ENCODE results near the gene PPARG.
"Not testable (repeated sequence)": the region's sequence is repeated elsewhere in the genome, so short reads cannot be mapped to it uniquely, and the experiment has no call there.

Gene PPARG

GRCh38 chr3:12279591-12280326 is 9.1 kb upstream of the PPARG start:
- DNase-seq: no peak

GRCh38 chr3:12280357-12280806 is 8.5 kb upstream of the PPARG start:
- DNase-seq: no peak

- no peak for DNase-seq
Measured at GRCh38 chr3:12284591-12284990, 4.3 kb upstream of the PPARG start.

DNA sequence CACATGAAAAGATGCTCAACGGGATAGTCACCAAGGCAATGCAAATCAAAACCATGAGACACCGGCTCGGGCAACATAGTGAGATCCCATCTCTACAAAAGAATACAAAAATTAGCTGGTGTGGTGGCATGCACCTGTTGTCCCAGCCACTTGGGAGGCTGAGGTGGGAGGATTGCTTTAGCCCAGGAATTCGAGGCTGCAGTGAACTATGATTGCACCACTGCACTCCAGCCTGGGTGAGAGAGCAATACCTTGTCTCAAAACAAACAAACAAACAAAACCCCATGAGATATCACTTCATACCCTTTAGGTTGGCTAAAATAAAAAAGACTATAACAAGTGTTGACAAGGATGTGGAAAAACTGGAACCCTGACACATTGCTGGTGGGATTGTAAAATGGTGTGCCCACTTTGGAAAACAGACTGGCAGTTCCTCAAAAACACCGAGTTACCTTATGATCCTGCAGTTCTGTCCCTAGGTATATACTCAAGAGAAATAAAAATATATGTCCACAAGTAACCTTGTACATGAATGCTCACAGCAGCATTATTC is 3.8 kb upstream of the PPARG start:
- DNase-seq: no peak

DNA sequence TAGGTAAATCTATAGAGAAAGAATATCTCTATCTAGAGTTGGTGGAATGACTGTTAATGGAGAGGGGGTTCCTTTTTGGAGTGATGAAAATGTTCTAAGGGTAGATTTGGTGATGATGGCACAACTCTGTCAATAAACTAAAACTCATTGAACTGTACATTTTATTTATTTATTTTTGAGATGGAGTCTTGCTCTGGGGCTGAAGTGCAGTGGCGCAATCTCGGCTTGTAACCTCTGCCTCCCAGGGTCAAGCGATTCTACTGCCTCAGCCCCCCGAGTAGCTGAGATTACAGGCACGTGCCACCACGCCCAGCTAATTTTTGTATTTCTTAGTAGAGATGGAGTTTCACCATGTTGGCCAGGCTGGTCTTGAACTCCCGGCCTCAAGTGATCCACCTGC is 3.1 kb upstream of the PPARG start:
- DNase-seq: not testable (repeated sequence)

DNA sequence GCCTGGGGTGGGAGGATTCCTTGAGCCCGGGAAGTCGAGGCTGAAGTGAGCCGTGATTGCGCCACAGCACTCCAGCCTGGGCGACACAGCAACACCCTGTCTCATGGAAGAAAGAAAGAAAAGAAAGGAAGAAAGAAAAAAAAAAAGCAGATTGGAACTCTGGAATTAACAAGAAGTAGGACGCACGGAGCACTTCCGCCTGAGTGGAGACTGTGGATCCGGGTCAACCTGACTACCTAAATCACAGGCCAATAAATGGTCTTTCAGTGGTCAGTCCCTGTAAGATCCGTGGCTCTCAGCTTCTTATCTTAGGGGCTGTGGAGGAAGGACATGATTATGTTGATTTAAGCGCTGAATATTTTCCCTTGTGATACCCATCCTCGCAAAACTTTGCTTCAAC is 2.4 kb upstream of the PPARG start:
- no peak for DNase-seq

DNA sequence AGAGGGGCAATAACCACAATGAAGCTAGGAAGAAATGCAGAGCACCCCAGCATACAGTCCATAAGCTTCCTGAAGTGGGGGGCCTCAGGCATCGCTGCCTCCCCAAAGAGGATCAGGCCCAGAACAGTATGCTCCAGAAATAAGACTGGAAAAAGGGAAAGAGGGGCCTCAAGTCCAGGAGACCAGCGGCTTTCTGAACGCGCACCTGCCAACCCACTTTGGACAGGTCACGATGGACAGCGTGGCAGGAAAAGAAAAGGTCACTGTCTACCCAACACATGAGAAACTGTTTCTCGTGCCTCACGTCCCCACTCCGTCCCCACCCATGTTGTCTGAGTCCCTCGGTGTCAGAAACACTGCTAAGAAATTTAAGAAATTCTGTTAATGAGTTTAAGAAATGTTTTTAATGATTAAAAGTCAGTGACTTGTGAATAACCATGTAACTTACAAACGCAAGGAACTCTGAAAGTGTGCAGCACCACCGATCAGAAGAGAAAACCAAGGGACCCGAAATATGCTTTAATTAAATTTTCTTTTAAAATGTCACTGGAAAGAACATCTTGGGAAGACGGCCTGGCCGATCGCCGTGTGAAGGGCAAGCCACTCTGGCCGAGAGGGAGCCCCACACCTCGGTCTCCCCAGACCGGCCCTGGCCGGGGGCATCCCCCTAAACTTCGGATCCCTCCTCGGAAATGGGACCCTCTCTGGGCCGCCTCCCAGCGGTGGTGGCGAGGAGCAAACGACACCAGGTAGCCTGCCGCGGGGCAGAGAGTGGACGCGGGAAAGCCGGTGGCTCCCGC is 1.7 kb upstream of the PPARG start:
- no peak for DNase-seq

GRCh38 chr3:12287727-12288181 is 1.1 kb upstream of the PPARG start:
- no peak for DNase-seq

DNA sequence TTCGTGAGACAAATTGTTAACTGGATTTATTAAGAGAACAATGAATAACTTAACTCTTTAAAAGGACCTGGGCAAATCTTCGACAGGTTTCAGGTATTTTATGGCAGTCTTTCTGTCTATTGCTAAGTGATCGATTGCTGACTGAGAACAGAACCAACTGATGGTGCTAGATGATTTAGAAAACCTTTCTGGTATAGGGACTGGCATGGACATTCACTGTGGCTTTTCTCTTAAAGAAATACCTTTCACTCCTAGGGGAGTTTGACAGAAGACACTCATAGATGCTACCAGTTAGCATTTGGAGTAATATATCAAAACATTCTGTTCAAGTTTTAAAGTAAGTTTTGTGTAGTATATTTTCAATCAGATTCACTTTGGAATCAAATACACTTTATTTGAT is 654 bp downstream of the PPARG start:
- DNase-seq: no peak

DNA sequence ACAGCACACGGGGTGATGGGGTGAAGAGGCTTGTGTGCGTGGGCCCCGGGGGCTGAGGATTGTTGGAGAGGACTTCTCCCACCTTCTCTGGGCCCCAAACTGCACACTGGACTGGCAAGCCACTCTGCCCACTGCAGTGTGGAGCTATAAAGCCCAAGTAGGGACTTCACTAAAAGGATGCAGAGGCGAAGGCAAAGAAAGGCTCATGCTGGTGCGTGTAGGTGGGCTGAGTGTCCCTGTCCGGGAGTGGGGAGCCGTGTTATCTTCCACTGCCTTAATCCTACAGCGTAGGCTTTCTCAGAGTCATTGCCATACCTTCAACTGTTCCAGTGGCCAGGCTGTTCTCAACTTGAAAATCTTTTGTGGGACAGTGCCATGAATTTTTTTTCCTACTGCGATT is 3.9 kb downstream of the PPARG start:
- no peak for DNase-seq

- DNase-seq: no peak
Measured at GRCh38 chr3:12294885-12295580, 6.2 kb downstream of the PPARG start.

DNA sequence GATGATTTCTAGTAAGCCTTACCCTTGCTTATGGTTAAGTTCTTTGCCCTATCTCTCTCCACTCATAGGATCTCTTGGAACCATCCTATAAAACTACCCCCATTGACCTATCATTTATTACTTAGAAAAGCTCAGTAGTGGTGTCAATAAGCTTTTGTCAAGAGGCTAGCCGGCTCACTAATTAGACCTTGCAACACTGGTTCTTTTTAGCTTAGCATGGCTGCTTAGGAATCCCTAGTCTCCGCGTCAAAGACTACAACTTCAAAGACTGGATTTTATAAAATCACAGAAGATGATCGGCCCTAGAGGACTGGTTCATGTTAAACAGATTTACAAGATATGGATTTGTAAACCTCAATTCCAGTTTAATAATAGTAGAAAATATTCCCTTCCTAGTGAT is 7.6 kb downstream of the PPARG start:
- DNase-seq: no peak

- no peak for DNase-seq
Measured at GRCh38 chr3:12299026-12299425, 10.2 kb downstream of the PPARG start.

- DNase-seq: no peak
Measured at GRCh38 chr3:12300137-12300536, 11.3 kb downstream of the PPARG start.

DNA sequence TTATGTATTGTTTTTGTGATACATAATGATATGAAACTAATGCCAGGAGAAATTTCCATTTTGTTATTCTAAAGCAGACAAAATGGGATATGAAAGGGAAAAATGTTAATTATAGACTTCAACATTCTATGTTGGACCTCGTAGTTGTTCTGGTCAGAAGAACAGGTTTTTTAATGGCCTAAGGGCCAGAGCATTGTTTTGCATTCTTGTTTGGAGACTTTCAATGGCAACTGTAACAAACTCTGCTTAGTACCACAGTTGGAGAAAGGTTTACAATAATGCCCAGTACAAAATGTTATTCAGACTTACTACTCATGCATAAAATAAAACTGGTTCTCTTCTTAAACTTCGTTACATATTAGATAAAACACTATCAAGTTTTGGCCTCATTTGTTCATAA is 12.2 kb downstream of the PPARG start:
- no peak for DNase-seq

DNA sequence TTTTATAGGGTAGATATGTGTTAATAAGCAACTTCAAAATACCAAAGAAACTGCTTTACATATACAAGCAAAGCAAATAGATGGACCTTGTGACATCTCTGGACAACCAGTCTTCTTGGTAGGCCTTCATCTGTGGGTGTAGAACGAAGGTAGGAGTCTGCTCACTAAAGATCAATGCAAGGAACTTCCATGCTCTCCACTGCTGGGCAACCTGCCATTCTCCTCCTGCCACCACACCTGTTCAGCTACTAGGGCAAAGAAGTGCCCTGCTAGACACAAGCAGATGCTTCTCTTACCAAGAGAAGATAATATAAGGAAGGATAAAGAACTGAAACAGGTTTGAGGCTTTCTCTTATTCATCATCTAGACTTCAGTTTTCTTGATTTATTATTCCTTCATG is 12.6 kb downstream of the PPARG start:
- no peak for DNase-seq

DNA sequence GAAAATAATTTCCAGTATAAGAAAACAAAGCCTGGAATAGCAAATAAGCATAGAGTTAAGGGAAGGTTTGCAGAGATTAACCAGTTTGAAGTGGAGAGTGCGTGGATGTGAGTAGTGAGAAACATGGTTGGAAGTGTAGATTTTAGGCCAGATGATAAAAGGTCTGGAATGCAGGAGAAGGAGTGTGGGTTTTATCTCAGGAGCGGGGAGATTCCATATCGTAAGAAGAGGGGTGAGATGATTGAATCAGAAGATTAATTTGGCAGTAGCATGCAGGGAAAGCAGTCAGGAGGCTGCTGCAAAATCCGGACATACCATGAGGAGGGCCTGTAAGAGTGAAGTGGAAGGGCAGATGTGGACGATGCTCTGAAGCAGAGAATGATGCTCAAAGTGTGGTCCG is 13.7 kb downstream of the PPARG start:
- DNase-seq: no peak

GRCh38 chr3:12303534-12303933 is 14.7 kb downstream of the PPARG start:
- no peak for DNase-seq

GRCh38 chr3:12303993-12304392 is 15.1 kb downstream of the PPARG start:
- DNase-seq: no peak

DNA sequence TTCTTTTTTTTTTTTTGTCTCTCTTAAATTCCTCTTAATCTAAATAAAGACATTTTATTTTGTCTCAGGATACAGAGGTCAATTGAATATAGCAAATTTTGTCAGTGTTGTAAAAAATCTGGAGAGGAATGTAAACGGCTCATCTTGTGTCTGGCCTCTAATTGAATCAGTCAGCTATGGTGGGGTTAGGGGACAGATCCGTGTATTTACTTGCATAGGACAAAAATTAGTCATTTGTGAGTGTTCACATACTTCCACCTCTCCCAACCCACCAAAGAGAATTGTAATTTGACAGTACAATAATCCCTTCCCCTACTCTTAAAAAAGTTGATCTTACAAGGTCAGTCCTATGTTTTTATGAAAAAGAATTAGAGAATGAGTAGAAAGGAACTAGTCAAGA is 18.3 kb downstream of the PPARG start:
- DNase-seq: no peak

DNA sequence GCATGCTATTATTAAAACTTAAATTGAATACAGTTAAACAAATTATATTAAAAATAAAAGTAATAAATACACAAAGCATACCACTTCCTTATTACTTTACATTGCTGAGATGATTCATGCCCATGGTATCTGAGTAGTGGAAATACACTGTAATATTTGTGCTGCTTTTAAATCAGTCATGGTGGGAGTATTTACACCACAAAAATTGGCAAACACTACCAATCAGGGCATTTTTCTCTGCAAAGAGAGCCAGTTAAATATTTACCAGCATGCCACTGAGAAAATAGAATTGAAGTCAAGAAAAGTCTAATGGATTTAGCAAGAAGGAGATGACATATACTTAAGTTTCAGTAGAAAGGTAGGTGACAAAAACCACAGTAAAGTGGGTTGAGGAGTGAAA is 19.6 kb downstream of the PPARG start:
- DNase-seq: no peak

- no peak for DNase-seq
Measured at GRCh38 chr3:12309716-12310115, 20.8 kb downstream of the PPARG start.

- no peak for DNase-seq
Measured at GRCh38 chr3:12312010-12312409, 23.1 kb downstream of the PPARG start.

Measured in NCI-H2227 treated with DMSO at 0.1 percent for 48 hours (cell line).